Measurements from ENCODE around the gene SNTG2.

DNA sequence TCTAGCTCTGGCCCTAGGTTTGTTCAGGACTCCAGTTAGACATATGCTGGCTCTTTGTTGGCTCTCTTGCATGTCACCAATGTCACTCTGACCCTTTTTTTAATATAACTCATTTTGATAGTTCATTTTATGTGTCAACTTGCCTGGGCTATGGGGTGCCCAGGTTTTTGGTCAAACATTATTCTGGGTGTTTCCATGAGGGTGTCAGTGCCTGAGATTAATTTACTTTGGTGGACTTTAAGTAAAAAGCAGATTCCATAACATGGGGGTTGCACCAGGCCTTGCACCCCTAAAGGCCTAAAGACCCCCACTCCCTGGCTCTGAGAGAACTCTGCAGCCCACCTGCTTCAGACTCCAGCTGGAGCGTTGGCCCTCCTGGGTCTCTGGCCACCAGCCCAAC, 48.1 kb upstream of the SNTG2 start:
- no peak for TF ChIP-seq SUZ12 (IDR thresholded peaks at IDR 0.05; ENCODE audit: unreplicated experiment)
- TF ChIP-seq CREB1 (IDR thresholded peaks at IDR 0.05; ENCODE audit: low read depth): no peak
- no peak for TF ChIP-seq GABPA (IDR thresholded peaks at IDR 0.05; ENCODE audit: low read depth)
- TF ChIP-seq, protein P1, sequence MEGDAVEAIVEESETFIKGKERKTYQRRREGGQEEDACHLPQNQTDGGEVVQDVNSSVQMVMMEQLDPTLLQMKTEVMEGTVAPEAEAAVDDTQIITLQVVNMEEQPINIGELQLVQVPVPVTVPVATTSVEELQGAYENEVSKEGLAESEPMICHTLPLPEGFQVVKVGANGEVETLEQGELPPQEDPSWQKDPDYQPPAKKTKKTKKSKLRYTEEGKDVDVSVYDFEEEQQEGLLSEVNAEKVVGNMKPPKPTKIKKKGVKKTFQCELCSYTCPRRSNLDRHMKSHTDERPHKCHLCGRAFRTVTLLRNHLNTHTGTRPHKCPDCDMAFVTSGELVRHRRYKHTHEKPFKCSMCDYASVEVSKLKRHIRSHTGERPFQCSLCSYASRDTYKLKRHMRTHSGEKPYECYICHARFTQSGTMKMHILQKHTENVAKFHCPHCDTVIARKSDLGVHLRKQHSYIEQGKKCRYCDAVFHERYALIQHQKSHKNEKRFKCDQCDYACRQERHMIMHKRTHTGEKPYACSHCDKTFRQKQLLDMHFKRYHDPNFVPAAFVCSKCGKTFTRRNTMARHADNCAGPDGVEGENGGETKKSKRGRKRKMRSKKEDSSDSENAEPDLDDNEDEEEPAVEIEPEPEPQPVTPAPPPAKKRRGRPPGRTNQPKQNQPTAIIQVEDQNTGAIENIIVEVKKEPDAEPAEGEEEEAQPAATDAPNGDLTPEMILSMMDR (IDR thresholded peaks at IDR 0.05 in 2 of 3, conservative IDR thresholded peaks at IDR 0.05 in 1 of 3; ENCODE audit: control insufficient read depth in 2 of 3, extremely low read depth in 1 of 3, insufficient read depth in 1 of 3, low read depth in 3 of 3, low read length in 3 of 3): no peak
- no peak for TF ChIP-seq ESRRA (IDR thresholded peaks at IDR 0.05; ENCODE audit: low read length)
- no peak for TF ChIP-seq FOXK2 (IDR thresholded peaks at IDR 0.05)
